Measurements from ENCODE around the gene APOL6. TPM values are rescaled to one million over a fixed set of nuclear protein-coding genes. Genes with fewer than 3 reads are reported as not detected.

Gene APOL6
- total and polyA plus RNA-seq, 9 of the 15 experiments (the other 6 are each of a cell fraction or from before 2014, with no cell fraction given): 0.29 to 1.2 (median 0.70) TPM

- Histone ChIP-seq H3K27ac (ENCODE audit: extremely low read depth, low read depth, low read length) (no peak overlapping the region), H3K36me3 (ENCODE audit: control insufficient read depth, insufficient read depth, low read length) (no peaks in the 10 kb centered on the region), H3K27me3 (ENCODE audit: control insufficient read depth in 2 of 2, insufficient read depth in 2 of 2, low read length in 2 of 2) (peaks cover 0 to 5% of the 10 kb centered on the region in 2 experiments; a peak in 2 of 5 replicates), H3K9ac (ENCODE audit: insufficient read depth in 1 of 2, low read depth in 2 of 2, low read length in 2 of 2) (no peak overlapping the region), H2AFZ (ENCODE audit: low read depth, low read length) (no peak overlapping the region), H3K4me3 (no peak overlapping the region), H3K9me1 (ENCODE audit: control insufficient read depth, insufficient read depth, low read length) (no peaks in the 10 kb centered on the region), H3K9me3 (replicated peaks; ENCODE audit: control insufficient read depth, insufficient read depth, low read depth, low read length) (no peaks in the 10 kb centered on the region), H3K4me1 (replicated peaks in 1 of 2; ENCODE audit: control insufficient read depth in 2 of 2, insufficient read depth in 2 of 2, low read length in 2 of 2) (no peaks in the 10 kb centered on the region; a peak in 1 of 5 replicates), H3K4me2 (ENCODE audit: insufficient read depth, low read length) (no peak overlapping the region), H4K20me1 (replicated peaks; ENCODE audit: control insufficient read depth, insufficient read depth, low read length) (no peaks in the 10 kb centered on the region), H3K79me2 (ENCODE audit: control insufficient read depth, insufficient read depth, low read length) (no peaks in the 10 kb centered on the region)
- ChIA-PET CTCF (ENCODE audit: low intra/inter-chr PET ratio) (no interaction called here), POLR2A (interaction anchor here (0.5 to 1.4 kb wide), 2 partner anchors 10 to 275 kb away, joined by 3 read pairs; no protein-coding TSS in a partner anchor)
- no peak for ATAC-seq
- TF ChIP-seq PHB (CRISPR knock-in tag; IDR thresholded peaks at IDR 0.05) (no peak), CCNT2 (IDR thresholded peaks at IDR 0.05; ENCODE audit: borderline replicate concordance, extremely low read depth, insufficient read length, low read depth, low read length) (no peak), TRIM28 (IDR thresholded peaks at IDR 0.05) (no peak), ARID3B (CRISPR knock-in tag; IDR thresholded peaks at IDR 0.05; ENCODE audit: borderline replicate concordance) (no peak), RFX1 (IDR thresholded peaks at IDR 0.05) (peak; percentile 60), TAF9B (IDR thresholded peaks at IDR 0.05; ENCODE audit: partially characterized antibody) (no peak), HDAC6 (IDR thresholded peaks at IDR 0.05; ENCODE audit: low read depth, low read length) (no peak), FOXP4 (CRISPR knock-in tag; IDR thresholded peaks at IDR 0.05; ENCODE audit: borderline replicate concordance) (no peak), ZNF146 (CRISPR knock-in tag; IDR thresholded peaks at IDR 0.05; ENCODE audit: unreplicated experiment) (no peak)
- in situ Hi-C loops (cut with MboI) (loop anchor here (10.0 kb wide), 1 partner anchor 304 kb away; no protein-coding TSS in a partner anchor), intact Hi-C loops (cut with micrococcal nuclease) (loop anchor here (5.0 kb wide), 1 partner anchor 33 kb away; no protein-coding TSS in a partner anchor)
- BruUV-seq (replicated peaks): no TSS peak
- no peak for FAIRE-seq
- 7% methylated on average over 15 of the region's 15 CpGs for WGBS (ENCODE audit: insufficient coverage, low coverage, missing lambda C conversion rate)
- DNase-seq (ENCODE audit: extremely low read depth in 1 of 4, low spot score in 3 of 4): no peak
These were observed 27.5 kb upstream of the APOL6 start for GRCh38 chr22:35620624-35621251.
